ENCODE data around the gene C6orf52. TPM values are rescaled to one million over a fixed set of nuclear protein-coding genes. Genes with fewer than 3 reads are reported as not detected.

C6orf52 gene
- total RNA-seq, 1 donor from 2014 or later, result 2.9 TPM

DNA sequence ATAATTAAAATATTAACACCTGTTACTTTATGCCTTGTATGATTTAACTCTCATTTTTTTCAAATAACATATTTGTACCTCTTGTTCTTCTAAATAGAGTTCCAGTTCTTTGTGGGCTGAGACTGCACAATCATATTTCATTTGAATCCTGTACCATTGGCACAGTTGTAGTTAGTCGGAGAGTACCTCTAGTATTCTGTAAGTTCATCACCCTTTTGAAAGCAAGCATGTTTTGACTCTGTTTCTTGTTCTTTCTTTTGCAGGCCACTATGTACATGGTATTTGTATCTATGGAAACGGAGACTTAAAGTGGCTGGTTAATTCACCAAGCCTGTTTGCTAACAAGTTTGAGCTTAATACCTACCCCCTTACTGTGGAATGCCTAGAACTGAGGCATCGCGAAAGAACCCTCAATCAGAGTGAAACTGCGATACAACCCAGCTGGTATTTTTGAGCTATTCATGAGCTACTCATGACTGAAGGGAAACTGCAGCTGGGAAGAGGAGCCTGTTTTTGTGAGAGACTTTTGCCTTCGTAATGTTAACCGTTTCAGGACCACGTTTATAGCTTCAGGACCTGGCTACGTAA is 68.2 kb downstream of the C6orf52 start:
- Histone ChIP-seq H2AFZ (ENCODE audit: low read depth, low read length) (no peak overlapping the region), H3K4me3 (ENCODE audit: insufficient read depth, low read depth, low read length) (no peak overlapping the region), H3K27me3 (ENCODE audit: insufficient read depth, low read length) (no peaks in the 10 kb centered on the region), H3K4me1 (ENCODE audit: insufficient read depth, low read length) (no peaks in the 10 kb centered on the region), H4K20me1 (ENCODE audit: insufficient read depth, low read length) (no peaks in the 10 kb centered on the region), H3K9me3 (ENCODE audit: insufficient read depth, low read depth, low read length) (no peaks in the 10 kb centered on the region), H3K9ac (ENCODE audit: low read length) (no peak overlapping the region), H3K4me2 (ENCODE audit: low read length) (no peak overlapping the region), H3K79me2 (ENCODE audit: insufficient read depth, low read length) (no peaks in the 10 kb centered on the region), H3K36me3 (ENCODE audit: insufficient read depth, low read length) (no peaks in the 10 kb centered on the region), H3K27ac (ENCODE audit: low read depth, low read length) (no peak overlapping the region)
- H3K4me1 Mint-ChIP-seq (ENCODE audit: low read depth, unreplicated experiment), result peaks cover 7% of the 10 kb centered on the region
- H3K27ac Mint-ChIP-seq (ENCODE audit: unreplicated experiment), result no peak overlapping the region
- peaks cover 16% of the 10 kb centered on the region for H3K36me3 Mint-ChIP-seq (ENCODE audit: low read depth, unreplicated experiment)
- H3K27me3 Mint-ChIP-seq (ENCODE audit: low read depth, unreplicated experiment), result no peaks in the 10 kb centered on the region
- no peak for DNase-seq (ENCODE audit: low read depth)
- FAIRE-seq, result no peak
- H3K4me3 Mint-ChIP-seq (ENCODE audit: unreplicated experiment), result no peak overlapping the region
- TF ChIP-seq EZH2 (IDR thresholded peaks at IDR 0.05; ENCODE audit: insufficient read depth, low read length), result no peak
- TF ChIP-seq, protein P1, sequence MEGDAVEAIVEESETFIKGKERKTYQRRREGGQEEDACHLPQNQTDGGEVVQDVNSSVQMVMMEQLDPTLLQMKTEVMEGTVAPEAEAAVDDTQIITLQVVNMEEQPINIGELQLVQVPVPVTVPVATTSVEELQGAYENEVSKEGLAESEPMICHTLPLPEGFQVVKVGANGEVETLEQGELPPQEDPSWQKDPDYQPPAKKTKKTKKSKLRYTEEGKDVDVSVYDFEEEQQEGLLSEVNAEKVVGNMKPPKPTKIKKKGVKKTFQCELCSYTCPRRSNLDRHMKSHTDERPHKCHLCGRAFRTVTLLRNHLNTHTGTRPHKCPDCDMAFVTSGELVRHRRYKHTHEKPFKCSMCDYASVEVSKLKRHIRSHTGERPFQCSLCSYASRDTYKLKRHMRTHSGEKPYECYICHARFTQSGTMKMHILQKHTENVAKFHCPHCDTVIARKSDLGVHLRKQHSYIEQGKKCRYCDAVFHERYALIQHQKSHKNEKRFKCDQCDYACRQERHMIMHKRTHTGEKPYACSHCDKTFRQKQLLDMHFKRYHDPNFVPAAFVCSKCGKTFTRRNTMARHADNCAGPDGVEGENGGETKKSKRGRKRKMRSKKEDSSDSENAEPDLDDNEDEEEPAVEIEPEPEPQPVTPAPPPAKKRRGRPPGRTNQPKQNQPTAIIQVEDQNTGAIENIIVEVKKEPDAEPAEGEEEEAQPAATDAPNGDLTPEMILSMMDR (IDR thresholded peaks at IDR 0.05; ENCODE audit: insufficient read depth, low read depth, low read length), result no peak
- H3K9me3 Mint-ChIP-seq (ENCODE audit: unreplicated experiment), result peaks cover 8% of the 10 kb centered on the region

DNA sequence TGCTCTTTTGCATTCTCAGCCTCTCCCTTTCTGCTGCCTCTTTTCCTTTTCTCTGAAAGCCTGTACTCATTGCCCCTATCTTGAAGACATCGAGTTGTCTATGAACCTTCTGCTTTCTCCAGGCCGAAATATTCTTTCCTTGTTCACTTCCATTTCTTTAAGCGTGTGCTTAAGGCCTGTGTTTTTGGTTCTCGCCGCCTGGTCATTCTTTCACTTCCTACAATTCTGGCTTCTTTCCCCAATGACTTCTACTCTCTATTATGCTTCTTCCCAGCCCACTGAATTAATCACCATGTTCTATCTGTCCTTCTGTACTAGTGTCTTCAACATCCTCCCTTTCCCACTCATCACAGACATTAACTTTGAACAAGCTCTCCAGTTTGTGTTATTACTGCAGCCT is 69.6 kb downstream of the C6orf52 start:
- no peak overlapping the region for H3K4me2 ChIP-seq (ENCODE audit: low read length)
- H3K9ac ChIP-seq (ENCODE audit: low read length), result no peak overlapping the region
- H3K4me3 Mint-ChIP-seq (ENCODE audit: unreplicated experiment), result no peak overlapping the region
- H3K9me3 Mint-ChIP-seq (ENCODE audit: unreplicated experiment), result peaks cover 8% of the 10 kb centered on the region
- H3K79me2 ChIP-seq (ENCODE audit: insufficient read depth, low read length), result no peaks in the 10 kb centered on the region
- no peak overlapping the region for H3K4me3 ChIP-seq (ENCODE audit: insufficient read depth, low read depth, low read length)
- no peak overlapping the region for H2AFZ ChIP-seq (ENCODE audit: low read depth, low read length)
- no peaks in the 10 kb centered on the region for H3K4me1 ChIP-seq (ENCODE audit: insufficient read depth, low read length)
- peaks cover 16% of the 10 kb centered on the region for H3K36me3 Mint-ChIP-seq (ENCODE audit: low read depth, unreplicated experiment)
- no peak for DNase-seq (ENCODE audit: low read depth)
- H3K4me1 Mint-ChIP-seq (ENCODE audit: low read depth, unreplicated experiment), result peaks cover 10% of the 10 kb centered on the region
- H3K27ac ChIP-seq (ENCODE audit: low read depth, low read length), result no peak overlapping the region
- no peaks in the 10 kb centered on the region for H3K36me3 ChIP-seq (ENCODE audit: insufficient read depth, low read length)
- no peak for FAIRE-seq
- H3K27me3 Mint-ChIP-seq (ENCODE audit: low read depth, unreplicated experiment), result no peaks in the 10 kb centered on the region
- TF ChIP-seq, protein P1 (IDR thresholded peaks at IDR 0.05; ENCODE audit: insufficient read depth, low read depth, low read length), result no peak
- TF ChIP-seq EZH2 (IDR thresholded peaks at IDR 0.05; ENCODE audit: insufficient read depth, low read length), result no peak
- no peak overlapping the region for H3K27ac Mint-ChIP-seq (ENCODE audit: unreplicated experiment)
- H3K27me3 ChIP-seq (ENCODE audit: insufficient read depth, low read length), result no peaks in the 10 kb centered on the region
- H4K20me1 ChIP-seq (ENCODE audit: insufficient read depth, low read length), result no peaks in the 10 kb centered on the region
- no peaks in the 10 kb centered on the region for H3K9me3 ChIP-seq (ENCODE audit: insufficient read depth, low read depth, low read length)

DNA sequence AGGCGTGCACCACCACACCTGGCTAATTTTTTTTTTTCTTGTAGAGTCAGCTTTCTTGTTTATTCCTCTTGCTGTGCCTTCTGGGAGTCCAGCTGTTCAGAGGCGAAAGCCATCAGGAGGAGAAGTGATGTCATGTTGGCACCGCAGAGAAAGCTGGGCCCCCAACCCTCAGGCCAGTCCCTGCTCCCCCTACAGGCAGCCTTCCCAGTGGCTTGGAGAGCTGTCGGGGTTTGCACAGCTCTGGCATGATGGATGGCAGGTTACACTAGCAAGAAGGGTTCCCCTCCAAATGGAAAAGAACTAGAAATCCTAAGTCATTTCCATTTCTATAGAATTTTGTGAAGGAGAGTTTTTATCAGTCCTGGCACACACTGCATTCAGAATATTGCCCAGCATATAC is 72.6 kb downstream of the C6orf52 start:
- DNase-seq (ENCODE audit: low read depth) (no peak), FAIRE-seq (no peak)
- H3K27ac Mint-ChIP-seq (ENCODE audit: unreplicated experiment), result no peak overlapping the region
- H3K4me1 Mint-ChIP-seq (ENCODE audit: low read depth, unreplicated experiment), result peaks cover 13% of the 10 kb centered on the region
- Histone ChIP-seq H3K4me1 (ENCODE audit: insufficient read depth, low read length) (no peaks in the 10 kb centered on the region), H3K79me2 (ENCODE audit: insufficient read depth, low read length) (no peaks in the 10 kb centered on the region), H3K9ac (ENCODE audit: low read length) (no peak overlapping the region), H3K36me3 (ENCODE audit: insufficient read depth, low read length) (no peaks in the 10 kb centered on the region), H3K9me3 (ENCODE audit: insufficient read depth, low read depth, low read length) (no peaks in the 10 kb centered on the region), H3K27ac (ENCODE audit: low read depth, low read length) (no peak overlapping the region), H2AFZ (ENCODE audit: low read depth, low read length) (no peak overlapping the region), H3K27me3 (ENCODE audit: insufficient read depth, low read length) (no peaks in the 10 kb centered on the region), H4K20me1 (ENCODE audit: insufficient read depth, low read length) (no peaks in the 10 kb centered on the region), H3K4me3 (ENCODE audit: insufficient read depth, low read depth, low read length) (no peak overlapping the region), H3K4me2 (ENCODE audit: low read length) (no peak overlapping the region)
- no peak overlapping the region for H3K4me3 Mint-ChIP-seq (ENCODE audit: unreplicated experiment)
- peaks cover 16% of the 10 kb centered on the region for H3K36me3 Mint-ChIP-seq (ENCODE audit: low read depth, unreplicated experiment)
- peaks cover 8% of the 10 kb centered on the region for H3K9me3 Mint-ChIP-seq (ENCODE audit: unreplicated experiment)
- no peak for TF ChIP-seq EZH2 (IDR thresholded peaks at IDR 0.05; ENCODE audit: insufficient read depth, low read length)
- TF ChIP-seq, protein P1 (IDR thresholded peaks at IDR 0.05; ENCODE audit: insufficient read depth, low read depth, low read length), result no peak
- no peaks in the 10 kb centered on the region for H3K27me3 Mint-ChIP-seq (ENCODE audit: low read depth, unreplicated experiment)
